AG04449 (cell line): Measurements from ENCODE around the gene HAUS3.

Experiments used
- CTCF ChIA-PET: fragments of 350-600 bp; formaldehyde crosslinking; extraction: SDS; loops from one replicate; lab custom pipeline; 2021; ENCODE audit warnings: antibody characterized with exemption; lab: Yijun Ruan, JAX
- POLR2A ChIA-PET: fragments of 400-600, 350-600 bp; formaldehyde crosslinking; extraction: SDS; loops from one replicate; lab custom pipeline; 2020; ENCODE audit warnings: antibody characterized with exemption, inconsistent platforms; lab: Yijun Ruan, JAX
- DNase-seq: peaks from one replicate; pipeline ENCODE4 v3.0.0-alpha.2; 2010; ENCODE audit warnings: low read depth, low spot score
- H3K4me3 ChIP-seq: 2 replicates; pipeline ENCODE4 v1.5.1; 2011; ENCODE audit warnings: low read depth, mild to moderate bottlenecking, control low read depth, low read length
- CTCF ChIP-seq: IDR thresholded peaks from one replicate; pipeline ENCODE4 v1.5.1; 2011; ENCODE audit warnings: mild to moderate bottlenecking, moderate library complexity, low read length, control low read depth, inconsistent platforms; ENCODE audit not compliant: insufficient read depth; ENCODE audit errors: missing control alignments

The HAUS3 gene

DNA sequence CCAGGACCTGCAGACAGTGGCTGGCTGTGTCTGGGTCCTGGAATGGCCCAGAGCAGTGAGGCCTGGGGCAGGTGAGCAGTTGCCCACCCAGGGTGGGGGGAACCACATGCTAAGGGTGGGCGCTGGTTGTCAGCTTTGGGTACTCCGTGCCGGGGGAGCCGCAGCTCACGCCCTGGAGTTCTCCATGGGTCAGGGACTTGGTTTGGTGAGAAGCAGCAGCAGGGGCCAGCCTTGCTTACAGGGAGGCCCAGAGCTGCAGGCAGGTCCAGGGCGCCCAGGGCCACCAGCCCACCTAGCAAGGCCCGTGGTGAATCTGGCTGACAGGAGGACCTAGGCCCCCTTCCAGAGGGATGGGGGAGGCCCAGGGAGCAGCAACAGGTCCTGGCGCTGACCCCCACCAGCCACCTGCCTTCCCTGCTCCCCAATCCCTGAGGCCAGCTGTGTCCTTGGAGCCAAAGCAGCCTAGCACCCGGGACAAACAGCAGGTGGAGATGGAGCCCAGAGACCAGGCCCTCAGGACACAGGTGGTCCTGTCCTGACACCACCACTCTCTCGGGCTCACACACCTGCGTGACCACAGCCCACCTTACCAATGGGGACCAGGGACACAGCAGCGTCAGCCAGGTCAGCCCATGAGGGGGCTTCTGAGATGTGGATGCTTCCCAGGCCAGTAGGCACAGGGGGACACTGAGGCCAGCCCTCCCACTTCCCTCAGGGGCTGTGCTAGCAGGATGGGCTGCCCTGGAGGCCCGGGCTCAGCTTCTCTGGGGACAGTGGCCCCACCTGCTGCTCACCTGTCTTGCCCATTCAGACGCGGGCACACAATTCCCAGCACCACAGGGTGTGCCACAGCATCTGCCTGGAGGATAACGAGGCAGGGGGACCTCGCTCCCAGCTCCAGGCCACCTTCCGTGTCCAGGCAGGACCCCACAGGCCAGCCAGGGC, 16.4 kb upstream of the HAUS3 start:
- no peak overlapping the region for H3K4me3 ChIP-seq
- no peak for TF ChIP-seq CTCF
- ChIA-PET POLR2A (no interaction called here), CTCF (interaction anchor here (0.6 to 1.3 kb wide), 4 partner anchors 38 to 181 kb away, joined by 3 to 5 read pairs (median 4); no protein-coding TSS in a partner anchor)
- DNase-seq = no peak

- POLR2A ChIA-PET = interaction anchor here (1.0 kb wide), 1 partner anchor 248 kb away, joined by 3 read pairs; no protein-coding TSS in a partner anchor
- DNase-seq = no peak
- CTCF ChIA-PET = interaction anchor here (0.6 to 1.0 kb wide), 3 partner anchors 37 to 182 kb away, joined by 3 to 5 read pairs (median 4); no protein-coding TSS in a partner anchor
- H3K4me3 ChIP-seq = no peak overlapping the region
- TF ChIP-seq CTCF = no peak
Observed at GRCh38 chr4:2257361-2258081, 15.6 kb upstream of the HAUS3 start.

- no peak for DNase-seq
- CTCF ChIA-PET = no interaction called here
- H3K4me3 ChIP-seq = no peak overlapping the region
- no peak for TF ChIP-seq CTCF
- POLR2A ChIA-PET = interaction anchor here (1.0 kb wide), 1 partner anchor 247 kb away, joined by 3 read pairs; no protein-coding TSS in a partner anchor
Observed at GRCh38 chr4:2256781-2257191, 14.9 kb upstream of the HAUS3 start.

- ChIA-PET CTCF (no interaction called here), POLR2A (no interaction called here)
- no peak overlapping the region for H3K4me3 ChIP-seq
- no peak for TF ChIP-seq CTCF
- DNase-seq = no peak
Observed at GRCh38 chr4:2256156-2256731, 14.3 kb upstream of the HAUS3 start.

DNA sequence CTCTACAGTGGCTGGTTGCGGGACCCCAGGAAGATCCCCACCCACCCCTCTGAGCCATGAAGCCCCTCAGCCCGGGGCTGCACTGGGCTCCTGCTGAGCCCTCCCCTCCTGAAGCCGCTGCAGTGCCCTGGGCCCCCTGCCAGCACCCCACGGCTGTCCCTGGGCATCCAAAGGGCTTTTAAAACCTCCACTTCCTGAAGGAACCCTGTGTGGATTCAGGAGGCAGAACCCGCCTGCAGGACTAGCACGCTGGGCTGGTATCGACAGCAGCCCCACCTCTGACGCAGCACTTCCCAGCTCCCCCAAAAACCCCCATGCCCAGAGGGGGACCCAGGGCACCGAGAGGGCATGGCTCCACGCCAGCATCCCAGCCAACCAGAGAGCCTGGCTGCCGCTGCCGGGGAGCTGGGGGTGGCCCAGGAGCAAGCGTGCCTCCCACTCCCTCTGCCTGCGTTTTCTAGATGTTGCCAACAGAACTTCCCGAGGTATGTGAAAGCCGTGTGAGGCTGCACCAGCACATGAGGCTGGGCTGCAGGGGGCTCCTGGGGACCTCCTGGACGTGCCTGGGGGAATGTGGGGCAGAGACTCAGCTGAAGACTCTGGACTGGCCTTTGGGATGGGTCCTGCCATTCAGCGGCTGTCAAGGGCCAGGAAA, 13.7 kb upstream of the HAUS3 start:
- no peak overlapping the region for H3K4me3 ChIP-seq
- ChIA-PET POLR2A (no interaction called here), CTCF (no interaction called here)
- no peak for DNase-seq
- TF ChIP-seq CTCF = no peak
